Hepatocyte (in vitro differentiated cells): ENCODE measurements around the gene FCHO1.

Experiments used
- CTCF ChIP-seq: fragments of 200-600 bp; sonication (generic); IDR thresholded peaks from 2 replicates; pipeline ENCODE4 v1.5.1; 2016; ENCODE audit warnings: antibody characterized with exemption, mild to moderate bottlenecking; ENCODE audit not compliant: poor library complexity
- EZH2phosphoT487 ChIP-seq: fragments of 200-600 bp; sonication (generic); IDR thresholded peaks from one replicate; pipeline ENCODE4 v1.6.1; 2018; ENCODE audit warnings: antibody characterized with exemption, mild to moderate bottlenecking, low read depth, moderate library complexity; ENCODE audit not compliant: unreplicated experiment, severe bottlenecking

DNA sequence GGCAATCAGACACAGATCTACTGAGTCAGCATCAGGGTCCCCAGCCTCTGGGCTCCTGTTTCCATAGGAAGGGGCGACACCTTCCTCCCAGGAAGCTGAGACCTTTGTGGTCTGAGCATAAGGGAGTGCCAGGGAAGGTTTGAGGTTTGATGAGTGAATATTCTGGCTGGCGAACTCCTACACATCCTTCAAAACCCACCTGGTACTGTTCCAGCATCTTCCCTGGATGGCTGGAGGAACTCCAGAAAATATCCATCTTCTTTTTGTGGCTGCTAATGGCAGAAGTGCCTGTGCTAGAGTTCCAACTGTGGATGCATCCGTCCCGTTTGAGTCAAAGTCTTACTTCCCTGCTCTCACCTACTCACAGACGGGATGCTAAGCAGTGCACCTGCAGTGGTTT, 60.8 kb downstream of the FCHO1 start:
- TF ChIP-seq EZH2phosphoT487 (no peak), CTCF (no peak)
